Epithelial cell of prostate (primary cell): ENCODE data around the gene CEP112.

Experiments
- DNase-seq: peaks from one replicate; pipeline ENCODE4 v3.0.0-alpha.2; 2011; ENCODE audit warnings: low read depth, low spot score
- H3K27ac ChIP-seq: fragments of 450-650 bp; 2 replicates; pipeline ENCODE4 v1.5.1; 2017; ENCODE audit warnings: mild to moderate bottlenecking

Gene CEP112

GRCh38 chr17:66000216-66000615 is 191.7 kb downstream of the CEP112 start:
- no peak for DNase-seq

GRCh38 chr17:65998675-65999074 is 193.3 kb downstream of the CEP112 start:
- DNase-seq = no peak
- H3K27ac ChIP-seq = no peak overlapping the region

More at GRCh38 chr17:66000216-66000615, 191.7 kb downstream of the CEP112 start:
- no peak overlapping the region for H3K27ac ChIP-seq

- DNase-seq = no peak
- no peak overlapping the region for H3K27ac ChIP-seq
Measured at GRCh38 chr17:65994679-65995078, 197.3 kb downstream of the CEP112 start.

- H3K27ac ChIP-seq = no peak overlapping the region
- DNase-seq = no peak
Measured at GRCh38 chr17:65994114-65994513, 197.8 kb downstream of the CEP112 start.

GRCh38 chr17:65990593-65990992 is 201.3 kb downstream of the CEP112 start:
- DNase-seq = no peak
- H3K27ac ChIP-seq = no peak overlapping the region

- no peak overlapping the region for H3K27ac ChIP-seq
- no peak for DNase-seq
Measured at GRCh38 chr17:65988451-65988850, 203.5 kb downstream of the CEP112 start.

- H3K27ac ChIP-seq = no peak overlapping the region
- DNase-seq = peak; percentile 3
Measured at GRCh38 chr17:65987988-65988387, 203.9 kb downstream of the CEP112 start.

- DNase-seq = no peak
- no peak overlapping the region for H3K27ac ChIP-seq
Measured at GRCh38 chr17:65985571-65985970, 206.4 kb downstream of the CEP112 start.

GRCh38 chr17:65984299-65984698 is 207.6 kb downstream of the CEP112 start:
- no peak for DNase-seq
- no peak overlapping the region for H3K27ac ChIP-seq

GRCh38 chr17:65978871-65979270 is 213.1 kb downstream of the CEP112 start:
- no peak for DNase-seq
- no peak overlapping the region for H3K27ac ChIP-seq

- no peak overlapping the region for H3K27ac ChIP-seq
- no peak for DNase-seq
Measured at GRCh38 chr17:65977041-65977440, 214.9 kb downstream of the CEP112 start.

GRCh38 chr17:65975878-65976277 is 216.1 kb downstream of the CEP112 start:
- DNase-seq = no peak
- H3K27ac ChIP-seq = no peak overlapping the region

- no peak for DNase-seq
- H3K27ac ChIP-seq = no peak overlapping the region
Measured at GRCh38 chr17:65973237-65973636, 218.7 kb downstream of the CEP112 start.

GRCh38 chr17:65967372-65967771 is 224.6 kb downstream of the CEP112 start:
- no peak for DNase-seq
- no peak overlapping the region for H3K27ac ChIP-seq

- H3K27ac ChIP-seq = no peak overlapping the region
- no peak for DNase-seq
Measured at GRCh38 chr17:65966072-65966695, 225.7 kb downstream of the CEP112 start.

GRCh38 chr17:65963179-65963578 is 228.8 kb downstream of the CEP112 start:
- no peak for DNase-seq
- no peak overlapping the region for H3K27ac ChIP-seq

- H3K27ac ChIP-seq = no peak overlapping the region
- no peak for DNase-seq
Measured at GRCh38 chr17:65959630-65960029, 232.3 kb downstream of the CEP112 start.

- no peak for DNase-seq
Measured at GRCh38 chr17:65956814-65957213, 235.1 kb downstream of the CEP112 start.

GRCh38 chr17:65954148-65954449 is 237.8 kb downstream of the CEP112 start:
- DNase-seq = no peak

More at GRCh38 chr17:65956814-65957213, 235.1 kb downstream of the CEP112 start:
- peak overlapping the region; percentile 5 for H3K27ac ChIP-seq

GRCh38 chr17:65953316-65954147 is 238.4 kb downstream of the CEP112 start:
- no peak for DNase-seq

More at GRCh38 chr17:65954148-65954449, 237.8 kb downstream of the CEP112 start:
- H3K27ac ChIP-seq = no peak overlapping the region

GRCh38 chr17:65952586-65952985 is 239.3 kb downstream of the CEP112 start:
- no peak for DNase-seq
- H3K27ac ChIP-seq = no peak overlapping the region

More at GRCh38 chr17:65953316-65954147, 238.4 kb downstream of the CEP112 start:
- H3K27ac ChIP-seq = no peak overlapping the region

- no peak for DNase-seq
- no peak overlapping the region for H3K27ac ChIP-seq
Measured at GRCh38 chr17:65952015-65952414, 239.9 kb downstream of the CEP112 start.
